Loucy (cell line): Measurements from ENCODE around the gene OIP5.
A peak's percentile ranks its signal among the peaks of the same experiment; 100 is the strongest.

Experiments
- H2AFZ ChIP-seq: fragments of 200-600 bp; sonication (generic); 2 replicates; pipeline ENCODE4 v1.6.0; 2016; ENCODE audit warnings: antibody characterized with exemption, mild to moderate bottlenecking, low read length, moderate library complexity
- H3F3A ChIP-seq: fragments of 200-600 bp; 2 replicates; pipeline ENCODE4 v1.6.0; 2016; ENCODE audit warnings: antibody characterized with exemption, low read depth, mild to moderate bottlenecking
- H3K27me3 ChIP-seq: fragments of 200-600 bp; sonication (generic); 2 replicates; pipeline ENCODE4 v1.6.1; 2014; ENCODE audit warnings: low read length, mild to moderate bottlenecking; ENCODE audit not compliant: insufficient read depth, poor library complexity, severe bottlenecking
- H3K36me3 ChIP-seq: fragments of 200-600 bp; sonication (generic); 2 replicates; pipeline ENCODE4 v1.6.1; 2016; ENCODE audit warnings: low read length; ENCODE audit not compliant: insufficient read depth
- H3K4me1 ChIP-seq: fragments of 200-600 bp; sonication (generic); 2 replicates; pipeline ENCODE4 v1.5.1; 2014; ENCODE audit warnings: low read length, mild to moderate bottlenecking; ENCODE audit not compliant: insufficient read depth, poor library complexity, severe bottlenecking
- H3K4me2 ChIP-seq: fragments of 200-600 bp; sonication (generic); 2 replicates; pipeline ENCODE4 v1.6.0; 2014; ENCODE audit warnings: antibody characterized with exemption, low read length, low read depth, mild to moderate bottlenecking; ENCODE audit not compliant: poor library complexity, severe bottlenecking
- H3K4me3 ChIP-seq: fragments of 200-600 bp; sonication (generic); 2 replicates; pipeline ENCODE4 v1.5.1; 2014; ENCODE audit warnings: low read length, mild to moderate bottlenecking, mixed read lengths; ENCODE audit not compliant: poor library complexity, severe bottlenecking
- H3K79me2 ChIP-seq: fragments of 200-600 bp; sonication (generic); 2 replicates; pipeline ENCODE4 v1.6.1; 2014; ENCODE audit warnings: low read length; ENCODE audit not compliant: insufficient read depth
- H3K9ac ChIP-seq: fragments of 200-600 bp; sonication (generic); 2 replicates; pipeline ENCODE4 v1.6.0; 2014; ENCODE audit warnings: mild to moderate bottlenecking, low read depth, low read length, moderate library complexity; ENCODE audit not compliant: poor library complexity, severe bottlenecking
- H3K9me2 ChIP-seq: fragments of 200-600 bp; sonication (generic); replicated peaks from 2 replicates; pipeline ENCODE4 v1.6.1; 2016; ENCODE audit warnings: low read depth, low read length, mixed read lengths
- H3K9me3 ChIP-seq: fragments of 200-600 bp; sonication (generic); 2 replicates; pipeline ENCODE4 v1.6.1; 2014; ENCODE audit warnings: mild to moderate bottlenecking, antibody characterized with exemption, low read length, low read depth; ENCODE audit not compliant: insufficient read depth
- H4K20me1 ChIP-seq: fragments of 200-600 bp; sonication (generic); 2 replicates; pipeline ENCODE4 v1.6.0; 2014; ENCODE audit warnings: antibody characterized with exemption, low read length, mild to moderate bottlenecking; ENCODE audit not compliant: insufficient read depth, poor library complexity, severe bottlenecking
- EZH2phosphoT487 ChIP-seq: fragments of 200-600 bp; IDR thresholded peaks from 2 replicates; pipeline ENCODE4 v1.6.1; 2018; ENCODE audit warnings: antibody characterized with exemption, mild to moderate bottlenecking, moderate library complexity, borderline replicate concordance
- TF ChIP-seq, protein P1 (sequence below): fragments of 200-600 bp; sonication (generic); conservative IDR thresholded peaks from 2 replicates; pipeline ENCODE4 v1.5.1; 2014; ENCODE audit warnings: mild to moderate bottlenecking, antibody characterized with exemption, low read length

OIP5 gene

DNA sequence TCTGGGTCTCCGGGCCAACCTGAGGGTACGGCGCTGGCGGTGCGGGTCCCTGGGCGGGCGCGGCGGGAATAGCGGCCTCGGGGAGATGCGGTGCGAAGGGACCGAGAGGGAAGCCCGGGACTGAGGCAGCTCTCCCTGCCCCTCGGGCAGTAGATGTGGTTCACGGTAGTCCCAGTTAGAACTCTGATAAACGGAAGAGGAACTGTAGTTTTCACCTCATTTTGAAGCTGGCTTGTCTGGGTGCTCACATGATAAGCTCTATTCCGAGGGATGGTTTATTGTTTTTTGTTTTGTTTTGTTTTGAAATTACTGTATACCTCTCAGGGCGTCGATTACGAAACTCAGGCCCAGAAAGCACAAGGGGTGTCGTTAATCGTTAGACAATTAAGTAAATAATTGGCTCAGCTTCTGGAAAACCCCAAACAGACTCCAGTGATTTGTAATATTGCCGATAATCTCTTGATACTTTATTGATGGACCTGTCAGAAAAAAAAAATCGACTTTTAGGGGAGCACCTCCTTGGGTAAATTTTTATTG is 703 bp upstream of the OIP5 start:
- peak overlapping the region; percentile 86 for H2AFZ ChIP-seq
- H4K20me1 ChIP-seq: peaks cover 17% of the 10 kb centered on the region
- no peaks in the 10 kb centered on the region for H3K9me2 ChIP-seq
- H3K4me2 ChIP-seq: peak overlapping the region; percentile 78
- H3K4me1 ChIP-seq: peaks cover 38% of the 10 kb centered on the region
- H3F3A ChIP-seq: no peaks in the 10 kb centered on the region
- H3K79me2 ChIP-seq: peaks cover 84% of the 10 kb centered on the region
- no peaks in the 10 kb centered on the region for H3K9me3 ChIP-seq
- H3K36me3 ChIP-seq: peaks cover under 1% of the 10 kb centered on the region; the same call in 1 of the 2 replicates
- H3K27me3 ChIP-seq: peaks cover 11% of the 10 kb centered on the region
- peak overlapping the region; percentile 100 for H3K4me3 ChIP-seq
- peak overlapping the region; percentile 99 for H3K9ac ChIP-seq
- no peak for TF ChIP-seq EZH2phosphoT487
- TF ChIP-seq, protein P1, sequence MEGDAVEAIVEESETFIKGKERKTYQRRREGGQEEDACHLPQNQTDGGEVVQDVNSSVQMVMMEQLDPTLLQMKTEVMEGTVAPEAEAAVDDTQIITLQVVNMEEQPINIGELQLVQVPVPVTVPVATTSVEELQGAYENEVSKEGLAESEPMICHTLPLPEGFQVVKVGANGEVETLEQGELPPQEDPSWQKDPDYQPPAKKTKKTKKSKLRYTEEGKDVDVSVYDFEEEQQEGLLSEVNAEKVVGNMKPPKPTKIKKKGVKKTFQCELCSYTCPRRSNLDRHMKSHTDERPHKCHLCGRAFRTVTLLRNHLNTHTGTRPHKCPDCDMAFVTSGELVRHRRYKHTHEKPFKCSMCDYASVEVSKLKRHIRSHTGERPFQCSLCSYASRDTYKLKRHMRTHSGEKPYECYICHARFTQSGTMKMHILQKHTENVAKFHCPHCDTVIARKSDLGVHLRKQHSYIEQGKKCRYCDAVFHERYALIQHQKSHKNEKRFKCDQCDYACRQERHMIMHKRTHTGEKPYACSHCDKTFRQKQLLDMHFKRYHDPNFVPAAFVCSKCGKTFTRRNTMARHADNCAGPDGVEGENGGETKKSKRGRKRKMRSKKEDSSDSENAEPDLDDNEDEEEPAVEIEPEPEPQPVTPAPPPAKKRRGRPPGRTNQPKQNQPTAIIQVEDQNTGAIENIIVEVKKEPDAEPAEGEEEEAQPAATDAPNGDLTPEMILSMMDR: no peak

DNA sequence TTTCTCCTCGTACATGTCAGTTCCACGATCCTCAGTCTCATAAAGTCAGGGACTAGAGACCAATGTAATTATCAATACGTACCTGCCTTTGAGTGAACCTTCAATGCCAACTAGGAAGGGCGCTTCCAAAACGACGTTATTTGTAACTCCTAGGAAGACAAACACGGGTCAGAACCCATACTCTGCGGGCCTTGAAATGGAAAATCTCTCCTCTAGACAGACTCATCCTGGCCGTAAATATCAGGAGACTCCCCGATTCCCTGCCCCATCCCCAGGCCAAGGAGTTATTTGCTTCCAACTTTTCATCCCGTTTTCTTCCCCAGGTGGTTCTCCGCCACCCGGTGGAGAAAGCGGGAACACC is 578 bp downstream of the OIP5 start:
- Histone ChIP-seq H2AFZ (peak overlapping the region; percentile 97), H3K4me1 (peaks cover 28% of the 10 kb centered on the region), H3K9me2 (no peaks in the 10 kb centered on the region), H3K4me3 (peak overlapping the region; percentile 100), H3K4me2 (peak overlapping the region; percentile 93), H3K9me3 (no peaks in the 10 kb centered on the region), H3K9ac (peak overlapping the region; percentile 86), H4K20me1 (peaks cover 9% of the 10 kb centered on the region), H3K36me3 (no peaks in the 10 kb centered on the region), H3K27me3 (peaks cover 11% of the 10 kb centered on the region), H3K79me2 (peaks cover 76% of the 10 kb centered on the region), H3F3A (no peaks in the 10 kb centered on the region)
- TF ChIP-seq, protein P1: no peak; the same call in 1 of the 2 replicates
- TF ChIP-seq EZH2phosphoT487: no peak

GRCh38 chr15:41331281-41331680 is 1.1 kb downstream of the OIP5 start:
- Histone ChIP-seq H3K4me2 (peak overlapping the region; percentile 93), H3K9me2 (no peaks in the 10 kb centered on the region), H2AFZ (no peak overlapping the region), H3K4me3 (peak overlapping the region; percentile 100), H3K9ac (peak overlapping the region; percentile 86), H3K27me3 (peaks cover 11% of the 10 kb centered on the region), H4K20me1 (peaks cover 9% of the 10 kb centered on the region), H3F3A (no peaks in the 10 kb centered on the region), H3K79me2 (peaks cover 76% of the 10 kb centered on the region), H3K4me1 (peaks cover 22% of the 10 kb centered on the region), H3K36me3 (no peaks in the 10 kb centered on the region), H3K9me3 (no peaks in the 10 kb centered on the region)
- no peak for TF ChIP-seq EZH2phosphoT487
- TF ChIP-seq, protein P1: no peak
